ENCODE data around the gene PIK3R5.

PIK3R5 gene

GRCh38 chr17:8881606-8882005 lies 83.9 kb downstream of the PIK3R5 start:
- no peak for DNase-seq (ENCODE audit: low read depth)
- H3K4me3 ChIP-seq (ENCODE audit: low read depth, low read length) = no peak overlapping the region
- TF ChIP-seq CTCF (IDR thresholded peaks at IDR 0.05; ENCODE audit: low read depth, low read length) (no peak), MYC (IDR thresholded peaks at IDR 0.05; ENCODE audit: low read depth, low read length) (no peak), POLR2A (IDR thresholded peaks at IDR 0.05; ENCODE audit: extremely low read depth, insufficient read length) (no peak), MAX (IDR thresholded peaks at IDR 0.05; ENCODE audit: low read depth, low read length) (no peak)

- DNase-seq (ENCODE audit: low read depth) = no peak
- no peak overlapping the region for H3K4me3 ChIP-seq (ENCODE audit: low read depth, low read length)
- no peak for TF ChIP-seq MYC (IDR thresholded peaks at IDR 0.05; ENCODE audit: low read depth, low read length)
- no peak for TF ChIP-seq CTCF (IDR thresholded peaks at IDR 0.05; ENCODE audit: low read depth, low read length)
- TF ChIP-seq MAX (IDR thresholded peaks at IDR 0.05; ENCODE audit: low read depth, low read length) = no peak
- TF ChIP-seq POLR2A (IDR thresholded peaks at IDR 0.05; ENCODE audit: extremely low read depth, insufficient read length) = no peak
Observed at GRCh38 chr17:8880466-8880865, 85.0 kb downstream of the PIK3R5 start.

- H3K4me3 ChIP-seq (ENCODE audit: low read depth, low read length) = no peak overlapping the region
- TF ChIP-seq MAX (IDR thresholded peaks at IDR 0.05; ENCODE audit: low read depth, low read length) (no peak), POLR2A (IDR thresholded peaks at IDR 0.05; ENCODE audit: extremely low read depth, insufficient read length) (no peak), MYC (IDR thresholded peaks at IDR 0.05; ENCODE audit: low read depth, low read length) (no peak)
- DNase-seq (ENCODE audit: low read depth) = no peak
Observed at GRCh38 chr17:8879410-8879809, 86.1 kb downstream of the PIK3R5 start.

- no peak overlapping the region for H3K4me3 ChIP-seq (ENCODE audit: low read depth, low read length)
- no peak for DNase-seq (ENCODE audit: low read depth)
- no peak for TF ChIP-seq MAX (IDR thresholded peaks at IDR 0.05; ENCODE audit: low read depth, low read length)
- TF ChIP-seq CTCF (IDR thresholded peaks at IDR 0.05; ENCODE audit: low read depth, low read length) = no peak
- no peak for TF ChIP-seq POLR2A (IDR thresholded peaks at IDR 0.05; ENCODE audit: extremely low read depth, insufficient read length)
- no peak for TF ChIP-seq MYC (IDR thresholded peaks at IDR 0.05; ENCODE audit: low read depth, low read length)
Observed at GRCh38 chr17:8877984-8878383, 87.5 kb downstream of the PIK3R5 start.

GRCh38 chr17:8875957-8876356 lies 89.5 kb downstream of the PIK3R5 start:
- no peak overlapping the region for H3K4me3 ChIP-seq (ENCODE audit: low read depth, low read length)
- no peak for DNase-seq (ENCODE audit: low read depth)
- TF ChIP-seq MAX (IDR thresholded peaks at IDR 0.05; ENCODE audit: low read depth, low read length) = no peak
- TF ChIP-seq MYC (IDR thresholded peaks at IDR 0.05; ENCODE audit: low read depth, low read length) = no peak
- TF ChIP-seq POLR2A (IDR thresholded peaks at IDR 0.05; ENCODE audit: extremely low read depth, insufficient read length) = no peak
- no peak for TF ChIP-seq CTCF (IDR thresholded peaks at IDR 0.05; ENCODE audit: low read depth, low read length)

- no peak for DNase-seq (ENCODE audit: low read depth)
- TF ChIP-seq MAX (IDR thresholded peaks at IDR 0.05; ENCODE audit: low read depth, low read length) (no peak), CTCF (IDR thresholded peaks at IDR 0.05; ENCODE audit: low read depth, low read length) (no peak), MYC (IDR thresholded peaks at IDR 0.05; ENCODE audit: low read depth, low read length) (no peak), POLR2A (IDR thresholded peaks at IDR 0.05; ENCODE audit: extremely low read depth, insufficient read length) (no peak)
- H3K4me3 ChIP-seq (ENCODE audit: low read depth, low read length) = no peak overlapping the region
Observed at GRCh38 chr17:8875436-8875835, 90.1 kb downstream of the PIK3R5 start.
